Suprapubic skin (tissue), 4 donors: ENCODE results near the gene TSR2.

Source experiments
- POLR2A ChIP-seq, 2 donors: fragments of 450-650 bp; IDR thresholded peaks; one replicate each; pipeline ENCODE4 v1.6.1; 2017; ENCODE audit warnings: antibody characterized with exemption in 2 of 2, mild to moderate bottlenecking in 2 of 2, moderate library complexity in 2 of 2
- POLR2AphosphoS5 ChIP-seq, 3 donors: sonication (generic); formaldehyde crosslinking; IDR thresholded peaks; one replicate each; pipeline ENCODE4 v1.6.1; 2017; ENCODE audit warnings: antibody characterized with exemption in 3 of 3
- TF ChIP-seq, protein P1 (sequence below), 2 donors: fragments of 200-600 bp in 1 of 2; fragments of 450-650 bp in 1 of 2; sonication (generic) in 1 of 2; IDR thresholded peaks; one replicate each; pipeline ENCODE4 v1.5.1; 2016 to 2019; ENCODE audit warnings: antibody characterized with exemption in 2 of 2, mild to moderate bottlenecking in 1 of 2, moderate library complexity in 1 of 2

- TF ChIP-seq, protein P1, sequence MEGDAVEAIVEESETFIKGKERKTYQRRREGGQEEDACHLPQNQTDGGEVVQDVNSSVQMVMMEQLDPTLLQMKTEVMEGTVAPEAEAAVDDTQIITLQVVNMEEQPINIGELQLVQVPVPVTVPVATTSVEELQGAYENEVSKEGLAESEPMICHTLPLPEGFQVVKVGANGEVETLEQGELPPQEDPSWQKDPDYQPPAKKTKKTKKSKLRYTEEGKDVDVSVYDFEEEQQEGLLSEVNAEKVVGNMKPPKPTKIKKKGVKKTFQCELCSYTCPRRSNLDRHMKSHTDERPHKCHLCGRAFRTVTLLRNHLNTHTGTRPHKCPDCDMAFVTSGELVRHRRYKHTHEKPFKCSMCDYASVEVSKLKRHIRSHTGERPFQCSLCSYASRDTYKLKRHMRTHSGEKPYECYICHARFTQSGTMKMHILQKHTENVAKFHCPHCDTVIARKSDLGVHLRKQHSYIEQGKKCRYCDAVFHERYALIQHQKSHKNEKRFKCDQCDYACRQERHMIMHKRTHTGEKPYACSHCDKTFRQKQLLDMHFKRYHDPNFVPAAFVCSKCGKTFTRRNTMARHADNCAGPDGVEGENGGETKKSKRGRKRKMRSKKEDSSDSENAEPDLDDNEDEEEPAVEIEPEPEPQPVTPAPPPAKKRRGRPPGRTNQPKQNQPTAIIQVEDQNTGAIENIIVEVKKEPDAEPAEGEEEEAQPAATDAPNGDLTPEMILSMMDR (IDR thresholded peaks at IDR 0.05), result no peak
- no peak for TF ChIP-seq POLR2A (IDR thresholded peaks at IDR 0.05)
- no peak for TF ChIP-seq POLR2AphosphoS5 (IDR thresholded peaks at IDR 0.05)
Measured at GRCh38 chrX:54470054-54470760, 30.0 kb downstream of the TSR2 start.
